Neuronal stem cell (in vitro differentiated cells): Measurements from ENCODE around the gene KBTBD13.
"Not testable (repeated sequence)": the region's sequence is repeated elsewhere in the genome, so short reads cannot be mapped to it uniquely, and the experiment has no call there.

Experiments
- DNase-seq: peaks from one replicate; pipeline ENCODE4 v3.0.0-alpha.2; 2013; ENCODE audit warnings: low spot score
- H2AFZ ChIP-seq: one replicate; pipeline ENCODE4 v1.6.1; 2013; ENCODE audit warnings: mild to moderate bottlenecking, low read length, inconsistent platforms
- H2AK5ac ChIP-seq: 2 replicates; pipeline ENCODE4 v1.6.1; 2013; ENCODE audit warnings: low read depth, mild to moderate bottlenecking, inconsistent platforms, low read length, moderate library complexity, mixed read lengths
- H2BK120ac ChIP-seq: 2 replicates; pipeline ENCODE4 v1.6.1; 2013; ENCODE audit warnings: low read depth, mild to moderate bottlenecking, inconsistent platforms, low read length, moderate library complexity, mixed read lengths
- H2BK12ac ChIP-seq: one replicate; pipeline ENCODE4 v1.6.1; 2013; ENCODE audit warnings: low read length, inconsistent platforms
- H2BK15ac ChIP-seq: 2 replicates; pipeline ENCODE4 v1.6.1; 2013; ENCODE audit warnings: mild to moderate bottlenecking, low read length, inconsistent platforms, mixed read lengths
- H2BK5ac ChIP-seq: one replicate; pipeline ENCODE4 v1.6.1; 2013; ENCODE audit warnings: inconsistent platforms, mild to moderate bottlenecking, low read length, moderate library complexity
- H3K14ac ChIP-seq: one replicate; pipeline ENCODE4 v1.6.1; 2013; ENCODE audit warnings: low read length, inconsistent platforms
- H3K18ac ChIP-seq: 2 replicates; pipeline ENCODE4 v1.6.1; 2013; ENCODE audit warnings: low read length, inconsistent platforms
- H3K23ac ChIP-seq: 2 replicates; pipeline ENCODE4 v1.6.1; 2013; ENCODE audit warnings: low read depth, mild to moderate bottlenecking, mixed read lengths, low read length, inconsistent platforms; ENCODE audit not compliant: poor library complexity
- H3K27ac ChIP-seq: replicated peaks from 3 replicates; pipeline ENCODE4 v1.5.1; 2013; ENCODE audit warnings: low read length, inconsistent platforms
- H3K27me3 ChIP-seq, 3 experiments: 2 replicates each; pipeline ENCODE4 v1.6.1; 2013; ENCODE audit warnings: low read length in 3 of 3, mild to moderate bottlenecking in 2 of 3, inconsistent platforms in 1 of 3, low read depth in 1 of 3, mixed read lengths in 1 of 3, moderate library complexity in 1 of 3; ENCODE audit not compliant: control insufficient read depth in 3 of 3, insufficient read depth in 3 of 3
- H3K36me3 ChIP-seq, 2 donors: replicated peaks in 1 of 2; 2 replicates each; pipeline ENCODE4 v1.6.1; 2013; ENCODE audit warnings: low read length in 2 of 2; ENCODE audit not compliant: control insufficient read depth in 2 of 2, insufficient read depth in 2 of 2
- H3K4ac ChIP-seq: 2 replicates; pipeline ENCODE4 v1.6.1; 2013; ENCODE audit warnings: inconsistent platforms, mild to moderate bottlenecking, low read length, moderate library complexity
- H3K4me1 ChIP-seq, 2 donors: 1 replicate in 1 of 2; 2 replicates in 1 of 2; pipeline ENCODE4 v1.6.1; 2013; ENCODE audit warnings: low read length in 2 of 2, low read depth in 1 of 2; ENCODE audit not compliant: control insufficient read depth in 2 of 2, insufficient read depth in 1 of 2
- H3K4me2 ChIP-seq: one replicate; pipeline ENCODE4 v1.6.1; 2013; ENCODE audit warnings: mild to moderate bottlenecking, low read length, inconsistent platforms; ENCODE audit not compliant: insufficient read depth, poor library complexity, severe bottlenecking
- H3K4me3 ChIP-seq, 2 donors: 2 replicates each; pipeline ENCODE4 v1.5.1; 2013; ENCODE audit warnings: low read length in 2 of 2, mild to moderate bottlenecking in 2 of 2, inconsistent platforms in 1 of 2, moderate library complexity in 1 of 2
- H3K79me1 ChIP-seq: one replicate; pipeline ENCODE4 v1.6.1; 2013; ENCODE audit warnings: low read depth, mild to moderate bottlenecking, inconsistent platforms, low read length, moderate library complexity
- H3K9ac ChIP-seq: one replicate; pipeline ENCODE4 v1.6.1; 2013; ENCODE audit warnings: mild to moderate bottlenecking, low read depth, low read length, inconsistent platforms; ENCODE audit not compliant: poor library complexity
- H3K9me3 ChIP-seq, 2 donors: replicated peaks in 1 of 2; 2 replicates each; pipeline versions ENCODE3 to v1.6.1; 2013; ENCODE audit warnings: low read length in 2 of 2, mild to moderate bottlenecking in 2 of 2, inconsistent platforms in 1 of 2, low read depth in 1 of 2, mixed read lengths in 1 of 2, moderate library complexity in 1 of 2; ENCODE audit not compliant: control insufficient read depth in 2 of 2, insufficient read depth in 1 of 2
- H4K8ac ChIP-seq: one replicate; pipeline ENCODE4 v1.6.1; 2013; ENCODE audit warnings: low read depth, mild to moderate bottlenecking, inconsistent platforms, low read length, moderate library complexity
- H4K91ac ChIP-seq: one replicate; pipeline ENCODE4 v1.6.1; 2013; ENCODE audit warnings: low read length, low read depth, mild to moderate bottlenecking, inconsistent platforms; ENCODE audit not compliant: poor library complexity
- WGBS, 2 donors: extraction: QIAGEN DNeasy Blood & Tissue Kit; methylation state at CpG; one replicate each; pipeline ENCODE4 v1.1.7; 2013; ENCODE audit warnings: missing lambda C conversion rate in 2 of 2, mixed read lengths in 1 of 2; ENCODE audit not compliant: insufficient read length in 2 of 2, insufficient replicate concordance in 1 of 2; ENCODE audit errors: extremely low coverage in 2 of 2; 5-methylcytosine and 5-hydroxymethylcytosine counted together

KBTBD13 gene

GRCh38 chr15:65072617-65073016 lies 3.9 kb upstream of the KBTBD13 start:
- H3K9me3 ChIP-seq = peaks cover 2 to 4% of the 10 kb centered on the region in 2 donors
- no peaks in the 10 kb centered on the region for H3K79me1 ChIP-seq
- H2BK12ac ChIP-seq = no peak overlapping the region
- H3K4me2 ChIP-seq = no peak overlapping the region
- no peak overlapping the region for H2BK15ac ChIP-seq
- H3K27ac ChIP-seq = no peak overlapping the region
- no peak overlapping the region for H2AK5ac ChIP-seq
- no peak overlapping the region for H4K8ac ChIP-seq
- H2BK5ac ChIP-seq = no peak overlapping the region
- H3K36me3 ChIP-seq = no peaks in the 10 kb centered on the region
- no peak overlapping the region for H2BK120ac ChIP-seq
- no peak overlapping the region for H3K4me3 ChIP-seq
- H3K14ac ChIP-seq = no peak overlapping the region
- H3K4ac ChIP-seq = no peak overlapping the region
- H3K9ac ChIP-seq = no peak overlapping the region
- peaks cover 0 to 26% (median 0%) of the 10 kb centered on the region in 3 experiments for H3K27me3 ChIP-seq
- no peak overlapping the region for H3K18ac ChIP-seq
- H2AFZ ChIP-seq = no peak overlapping the region
- no peak for DNase-seq
- no peak overlapping the region for H3K23ac ChIP-seq
- H4K91ac ChIP-seq = no peak overlapping the region
- peaks cover 0 to 6% of the 10 kb centered on the region in 2 donors for H3K4me1 ChIP-seq
- no CpG with 5 or more reads among the region's 3 CpGs for WGBS, 2 donors

- H3K18ac ChIP-seq, H3K27ac ChIP-seq, H3K9me3 ChIP-seq, H3K23ac ChIP-seq, H4K91ac ChIP-seq, H2BK5ac ChIP-seq, H2AFZ ChIP-seq, H2BK12ac ChIP-seq, H3K36me3 ChIP-seq, H3K9ac ChIP-seq, H3K79me1 ChIP-seq, H3K14ac ChIP-seq, H3K4ac ChIP-seq, H2AK5ac ChIP-seq, H3K4me2 ChIP-seq, H2BK15ac ChIP-seq, H3K4me1 ChIP-seq, H4K8ac ChIP-seq, DNase-seq, H2BK120ac ChIP-seq, H3K4me3 ChIP-seq: not testable (repeated sequence)
- WGBS, 2 donors = no CpG with 5 or more reads among the region's 22 CpGs
- H3K27me3 ChIP-seq = peaks cover 0 to 16% (median 0%) of the 10 kb centered on the region in 3 experiments
These were observed 1.6 kb upstream of the KBTBD13 start for GRCh38 chr15:65074946-65075345.

GRCh38 chr15:65075607-65076395 lies 745 bp upstream of the KBTBD13 start:
- not testable (repeated sequence) for H2BK15ac ChIP-seq, H3K18ac ChIP-seq, H3K4me2 ChIP-seq, H3K23ac ChIP-seq, H3K4me3 ChIP-seq, H3K9me3 ChIP-seq, H4K8ac ChIP-seq, DNase-seq, H2AK5ac ChIP-seq, H2BK5ac ChIP-seq, H2BK12ac ChIP-seq, H3K9ac ChIP-seq, H3K79me1 ChIP-seq, H3K4ac ChIP-seq, H3K4me1 ChIP-seq, H3K14ac ChIP-seq, H2BK120ac ChIP-seq, H4K91ac ChIP-seq, H3K27ac ChIP-seq, H3K36me3 ChIP-seq
- H3K27me3 ChIP-seq = peaks cover 0 to 15% (median 0%) of the 10 kb centered on the region in 3 experiments
- peak overlapping the region; percentile 59 for H2AFZ ChIP-seq
- no CpG with 5 or more reads among the region's 12 CpGs for WGBS, 2 donors

- H3K9me3 ChIP-seq = peaks cover 4% of the 10 kb centered on the region in 2 donors
- no CpG with 5 or more reads among the region's 85 CpGs for WGBS, 2 donors
- no peaks in the 10 kb centered on the region for H3K79me1 ChIP-seq
- H3K27me3 ChIP-seq = peaks cover 0 to 28% (median 0%) of the 10 kb centered on the region in 3 experiments
- peak overlapping the region; percentile 82 for H3K18ac ChIP-seq
- DNase-seq = no peak
- peak overlapping the region; percentile 92 for H2BK12ac ChIP-seq
- H3K4me2 ChIP-seq = no peak overlapping the region
- no peaks in the 10 kb centered on the region for H3K36me3 ChIP-seq
- H3K4me1 ChIP-seq = peaks cover 7 to 16% of the 10 kb centered on the region in 2 donors
- no peak overlapping the region for H2BK5ac ChIP-seq
- H2AK5ac ChIP-seq = peak overlapping the region; percentile 60
- H4K8ac ChIP-seq = peak overlapping the region; percentile 43
- no peak overlapping the region for H3K27ac ChIP-seq
- H3K4ac ChIP-seq = no peak overlapping the region
- peak overlapping the region; percentile 25 for H4K91ac ChIP-seq
- peak overlapping the region; percentile 81 for H3K23ac ChIP-seq
- peak overlapping the region; percentile 97 for H3K14ac ChIP-seq
- peak overlapping the region; percentile 75 for H2BK120ac ChIP-seq
- H3K9ac ChIP-seq = no peak overlapping the region
- H3K4me3 ChIP-seq = no peak overlapping the region
- peak overlapping the region; percentile 84 for H2BK15ac ChIP-seq
- H2AFZ ChIP-seq = no peak overlapping the region
These were observed 890 bp downstream of the KBTBD13 start for GRCh38 chr15:65077291-65077980.
